K562 (cell line): Measurements from ENCODE around the gene CCDC183. TPM values are rescaled to one million over a fixed set of nuclear protein-coding genes. Genes with fewer than 3 reads are reported as not detected.
"Not testable (repeated sequence)": the region's sequence is repeated elsewhere in the genome, so short reads cannot be mapped to it uniquely, and the experiment has no call there.

ENCODE experiments used
- ATAC-seq: fragments of 200-7000 bp; cut with Tn5 transposase; 3 replicates; pipeline ENCODE4 v1.9.1; 2020; ENCODE audit warnings: moderate library complexity
- BruUV-seq: library from RNA; stranded (reverse); fragments of 400-500 nt; replicated peaks from 2 replicates; lab custom pipeline; 2021; lab: Mats Ljungman, UMichigan
- CTCF ChIA-PET: fragments of 300-600 bp; formaldehyde crosslinking; extraction: SDS; loops from one replicate; lab custom pipeline; 2021; ENCODE audit warnings: low intra/inter-chr PET ratio; lab: Yijun Ruan, JAX
- POLR2A ChIA-PET: fragments of 300-600, 350-650 bp; sonication (Branson Sonifier 250); formaldehyde crosslinking; extraction: SDS; loops from one replicate; lab custom pipeline; 2021; ENCODE audit warnings: antibody characterized with exemption, inconsistent platforms; lab: Yijun Ruan, JAX
- DNase-seq, 4 experiments: peaks; one replicate each; pipeline versions ENCODE4 v3.0.0 to v3.0.0-alpha.2; 2011 to 2018; ENCODE audit warnings: low spot score in 3 of 4, mixed read lengths in 3 of 4; ENCODE audit errors: extremely low read depth in 1 of 4
- FAIRE-seq: peaks from 2 replicates; lab custom pipeline; 2011; peaks lifted over from hg19 to GRCh38; lab: Jason Lieb, UNC
- H2AFZ ChIP-seq: 2 replicates; pipeline ENCODE4 v1.6.0; 2011; ENCODE audit warnings: low read depth, low read length, control low read depth, inconsistent platforms
- H3K27ac ChIP-seq: fragments of 200-600 bp; 3 replicates; pipeline ENCODE4 v1.8.0; 2011; ENCODE audit warnings: low read depth, mild to moderate bottlenecking, control low read depth, inconsistent platforms, low read length, moderate library complexity, mixed read lengths; ENCODE audit errors: extremely low read depth
- H3K27me3 ChIP-seq, 2 experiments: fragments of 300-600 bp in 1 of 2; 2 replicates in 1 of 2; 3 replicates in 1 of 2; pipeline versions ENCODE4 v1.6.0 to v1.8.0; 2011; ENCODE audit warnings: inconsistent platforms in 2 of 2, low read length in 2 of 2, mild to moderate bottlenecking in 1 of 2, mixed read lengths in 1 of 2, moderate library complexity in 1 of 2; ENCODE audit not compliant: control insufficient read depth in 2 of 2, insufficient read depth in 2 of 2
- H3K36me3 ChIP-seq: fragments of 300-600 bp; 3 replicates; pipeline ENCODE4 v1.8.0; 2011; ENCODE audit warnings: mild to moderate bottlenecking, low read length, inconsistent platforms; ENCODE audit not compliant: control insufficient read depth, insufficient read depth
- H3K4me1 ChIP-seq, 2 experiments: fragments of 200-600 bp in 1 of 2; replicated peaks in 1 of 2; 2 replicates in 1 of 2; 3 replicates in 1 of 2; pipeline versions ENCODE4 v1.5.1 to v1.8.0; 2011; ENCODE audit warnings: inconsistent platforms in 2 of 2, low read length in 2 of 2, mild to moderate bottlenecking in 1 of 2, mixed read lengths in 1 of 2, moderate library complexity in 1 of 2; ENCODE audit not compliant: control insufficient read depth in 2 of 2, insufficient read depth in 2 of 2
- H3K4me2 ChIP-seq: 2 replicates; pipeline ENCODE4 v1.6.1; 2011; ENCODE audit warnings: low read length, control low read depth, inconsistent platforms, mixed read lengths; ENCODE audit not compliant: insufficient read depth
- H3K4me3 ChIP-seq: fragments of 200-600 bp; sonication (generic), shearing (Covaris generic); 2 replicates; pipeline ENCODE4 v1.5.1; 2016; ENCODE audit warnings: control low read depth, inconsistent platforms
- H3K79me2 ChIP-seq: fragments of 200-600 bp; 3 replicates; pipeline ENCODE4 v1.8.0; 2011; ENCODE audit warnings: low read length, inconsistent platforms; ENCODE audit not compliant: control insufficient read depth, insufficient read depth
- H3K9ac ChIP-seq, 2 experiments: 2 replicates each; pipeline versions ENCODE4 v1.6.0 to v1.6.1; 2011; ENCODE audit warnings: low read depth in 2 of 2, low read length in 2 of 2, control low read depth in 1 of 2, inconsistent platforms in 1 of 2, mild to moderate bottlenecking in 1 of 2, mixed read lengths in 1 of 2; ENCODE audit not compliant: insufficient read depth in 1 of 2
- H3K9me1 ChIP-seq: one replicate; pipeline ENCODE4 v1.6.0; 2011; ENCODE audit warnings: inconsistent platforms, mild to moderate bottlenecking, low read length, moderate library complexity; ENCODE audit not compliant: control insufficient read depth, insufficient read depth
- H3K9me3 ChIP-seq: replicated peaks from 2 replicates; pipeline ENCODE4 v1.5.1; 2011; ENCODE audit warnings: low read depth, low read length, inconsistent platforms; ENCODE audit not compliant: control insufficient read depth, insufficient read depth
- H4K20me1 ChIP-seq: replicated peaks from 2 replicates; pipeline ENCODE4 v1.6.1; 2011; ENCODE audit warnings: low read length, inconsistent platforms, mixed read lengths; ENCODE audit not compliant: control insufficient read depth, insufficient read depth
- CTCF ChIP-seq, 3 experiments: IDR thresholded peaks in 2 of 3; conservative IDR thresholded peaks in 1 of 3; 2 replicates each; pipeline ENCODE4 v1.5.1; 2011 to 2012; ENCODE audit warnings: low read length in 3 of 3, mild to moderate bottlenecking in 3 of 3, control low read depth in 2 of 3, improper control_type of control experiment in 1 of 3, inconsistent platforms in 1 of 3, low read depth in 1 of 3, mixed read lengths in 1 of 3, moderate library complexity in 1 of 3; ENCODE audit not compliant: insufficient read depth in 2 of 3
- EGR1 ChIP-seq: fragments of 450-650 bp; conservative IDR thresholded peaks from 2 replicates; pipeline ENCODE4 v1.6.1; 2017; ENCODE audit warnings: mild to moderate bottlenecking
- MTA1 ChIP-seq: fragments of 450-650 bp; IDR thresholded peaks from 2 replicates; pipeline ENCODE4 v1.6.1; 2017; ENCODE audit warnings: borderline replicate concordance
- NRF1 ChIP-seq, 2 experiments: fragments of 450-650 bp; IDR thresholded peaks in 1 of 2; conservative IDR thresholded peaks in 1 of 2; 2 replicates each; pipeline ENCODE4 v1.6.1; 2014; ENCODE audit warnings: mild to moderate bottlenecking in 2 of 2
- RAD21 ChIP-seq, 2 experiments: fragments of 250-450 bp in 1 of 2; fragments of 450-650 bp in 1 of 2; sonication (Bioruptor Pico) in 1 of 2; formaldehyde crosslinking in 1 of 2; IDR thresholded peaks in 1 of 2; conservative IDR thresholded peaks in 1 of 2; 2 replicates each; pipeline versions ENCODE4 v1.4.0 to v1.8.0; 2020 to 2022; ENCODE audit warnings: mild to moderate bottlenecking in 2 of 2, moderate library complexity in 1 of 2
- SMARCA5 ChIP-seq: fragments of 450-650 bp; IDR thresholded peaks from 2 replicates; pipeline ENCODE4 v1.6.1; 2016
- TFAP4 ChIP-seq: sonication (generic); formaldehyde crosslinking; IDR thresholded peaks from 2 replicates; pipeline ENCODE4 v1.8.0; 2022; ENCODE audit warnings: missing genetic modification reagents, mild to moderate bottlenecking, moderate library complexity, borderline replicate concordance
- VEZF1 ChIP-seq: fragments of 200-800 bp; sonication (Bioruptor generic); IDR thresholded peaks from 2 replicates; pipeline ENCODE4 v1.6.1; 2017; ENCODE audit warnings: missing genetic modification characterization, missing compliant biosample characterization
- ZBTB17 ChIP-seq: fragments of 450-650 bp; formaldehyde crosslinking; IDR thresholded peaks from 2 replicates; pipeline ENCODE4 v1.4.0; 2020; ENCODE audit warnings: mild to moderate bottlenecking
- ZNF224 ChIP-seq: sonication (generic); formaldehyde crosslinking; IDR thresholded peaks from 2 replicates; pipeline ENCODE4 v1.8.0; 2022; ENCODE audit warnings: mild to moderate bottlenecking, missing genetic modification reagents
- ZNF263 ChIP-seq: sonication (generic); formaldehyde crosslinking; IDR thresholded peaks from 2 replicates; pipeline ENCODE4 v1.8.0; 2022; ENCODE audit warnings: mild to moderate bottlenecking, missing genetic modification reagents, borderline replicate concordance
- WGBS: fragments of 100-300 bp; shearing (Covaris generic); methylation state at CpG from one replicate; pipeline ENCODE4 v1.1.6; 2016; ENCODE audit warnings: low coverage, mixed read lengths; ENCODE audit not compliant: insufficient coverage; ENCODE audit errors: missing lambda C conversion rate; 5-methylcytosine and 5-hydroxymethylcytosine counted together
- in situ Hi-C: fragments of 300-500 bp; cut with MboI; formaldehyde crosslinking; loops from 4 replicates; pipeline ENCODE4 v1.15.0; 2018; ENCODE audit warnings: inconsistent platforms, mixed read lengths
- intact Hi-C: fragments of 100-400 bp; cut with micrococcal nuclease; formaldehyde crosslinking; loops from 2 replicates; pipeline ENCODE4 v1.14.2; 2022
- polyA plus RNA-seq, 8 experiments: library from polyadenylated mRNA; depleted of rRNA in 4 of 8; stranded (reverse) in 5 of 8; unstranded in 3 of 8; fragments of >200 nt; fragmentation: Nextera tagmentation in 2 of 8; fragmentation: Illumina TruSeq in 1 of 8; extraction: Ambion mirVana in 2 of 8; extraction: Trizol in 1 of 8; gene quantifications; 2 replicates each; pipeline versions ENCODE4 v1.2.1 to v1.2.3, GENCODE V29; 2011 to 2014; ENCODE audit warnings: inconsistent platforms in 1 of 8, missing spikeins in 1 of 8
- total RNA-seq, 7 experiments: library from RNA; depleted of rRNA in 6 of 7; stranded (reverse); fragments of >200 nt in 6 of 7; fragmentation: Illumina TruSeq in 2 of 7; extraction: Trizol in 2 of 7; gene quantifications; 2 replicates each; pipeline versions ENCODE4 v1.2.1 to v1.2.3, GENCODE V29; 2011 to 2021; ENCODE audit warnings: low replicate concordance in 1 of 7
- TF ChIP-seq, protein P1 (sequence below): fragments of 450-650 bp; IDR thresholded peaks from 2 replicates; pipeline ENCODE4 v1.6.1; 2018; ENCODE audit not compliant: partially characterized antibody

The CCDC183 gene
- total and polyA plus RNA-seq, 9 of the 15 experiments (the other 6 are each of a cell fraction or from before 2014, with no cell fraction given) = 0.21 to 0.60 (median 0.29) TPM; not detected in 4

GRCh38 chr9:136760834-136761544 lies 35.1 kb upstream of the CCDC183 start:
- ATAC-seq (peak; percentile 80), DNase-seq (peak; percentile 53 to 86 (median 56)), FAIRE-seq (peak; percentile 95)
- H3K79me2 ChIP-seq, H3K27me3 ChIP-seq, H3K4me3 ChIP-seq, intact Hi-C loops, H3K36me3 ChIP-seq, H3K27ac ChIP-seq, H3K9me3 ChIP-seq, H4K20me1 ChIP-seq, in situ Hi-C loops, BruUV-seq, H3K9me1 ChIP-seq: not testable (repeated sequence)
- H3K9ac ChIP-seq = peak overlapping the region in 1 of 2 experiments; percentile 64; a peak in 1 of 4 replicates
- ChIA-PET POLR2A (interaction anchor here (0.5 to 2.6 kb wide), 6 partner anchors 10 to 1208 kb away, joined by 3 to 11 read pairs (median 3); no protein-coding TSS in a partner anchor), CTCF (interaction anchor here (0.6 kb wide), 1 partner anchor 115 kb away, joined by 3 read pairs; no protein-coding TSS in a partner anchor)
- peak overlapping the region; percentile 60 for H2AFZ ChIP-seq
- peaks cover 8 to 78% of the 10 kb centered on the region in 2 experiments; a peak in 4 of 5 replicates for H3K4me1 ChIP-seq
- peak overlapping the region; percentile 2; the same call in 1 of the 2 replicates for H3K4me2 ChIP-seq
- 10% methylated on average over 20 of the region's 22 CpGs for WGBS
- TF ChIP-seq ZNF263 (CRISPR knock-in tag) (peak; percentile 75; the same call in 1 of the 2 replicates), RAD21 (CRISPR knock-in tag; conservative IDR thresholded peaks at IDR 0.05 in 1 of 2, IDR thresholded peaks at IDR 0.05 in 1 of 2) (peak; percentile 46 to 54), SMARCA5 (0 out of 2 replicates have a peak, but pooled peaks have one; percentile 15), ZBTB17 (CRISPR knock-in tag) (peak; percentile 46; the same call in 1 of the 2 replicates), VEZF1 (CRISPR knock-in tag) (peak; percentile 41), TFAP4 (CRISPR knock-in tag) (peak; percentile 36; the same call in 1 of the 2 replicates), ZNF224 (0 out of 2 replicates have a peak, but pooled peaks have one; percentile 16), MTA1 (peak; percentile 59; the same call in 1 of the 2 replicates), CTCF (IDR thresholded peaks at IDR 0.05 in 2 of 3, conservative IDR thresholded peaks at IDR 0.05 in 1 of 3; ENCODE audit: insufficient read depth in 2 of 3, low read depth in 1 of 3, low read length in 3 of 3) (peak; percentile 81 to 87 (median 84)), NRF1 (conservative IDR thresholded peaks at IDR 0.05 in 1 of 2, IDR thresholded peaks at IDR 0.05 in 1 of 2) (peak in 1 of 2 experiments; percentile 43; a peak in 2 of 4 replicates), EGR1 (peak; percentile 85)
- TF ChIP-seq, protein P1, sequence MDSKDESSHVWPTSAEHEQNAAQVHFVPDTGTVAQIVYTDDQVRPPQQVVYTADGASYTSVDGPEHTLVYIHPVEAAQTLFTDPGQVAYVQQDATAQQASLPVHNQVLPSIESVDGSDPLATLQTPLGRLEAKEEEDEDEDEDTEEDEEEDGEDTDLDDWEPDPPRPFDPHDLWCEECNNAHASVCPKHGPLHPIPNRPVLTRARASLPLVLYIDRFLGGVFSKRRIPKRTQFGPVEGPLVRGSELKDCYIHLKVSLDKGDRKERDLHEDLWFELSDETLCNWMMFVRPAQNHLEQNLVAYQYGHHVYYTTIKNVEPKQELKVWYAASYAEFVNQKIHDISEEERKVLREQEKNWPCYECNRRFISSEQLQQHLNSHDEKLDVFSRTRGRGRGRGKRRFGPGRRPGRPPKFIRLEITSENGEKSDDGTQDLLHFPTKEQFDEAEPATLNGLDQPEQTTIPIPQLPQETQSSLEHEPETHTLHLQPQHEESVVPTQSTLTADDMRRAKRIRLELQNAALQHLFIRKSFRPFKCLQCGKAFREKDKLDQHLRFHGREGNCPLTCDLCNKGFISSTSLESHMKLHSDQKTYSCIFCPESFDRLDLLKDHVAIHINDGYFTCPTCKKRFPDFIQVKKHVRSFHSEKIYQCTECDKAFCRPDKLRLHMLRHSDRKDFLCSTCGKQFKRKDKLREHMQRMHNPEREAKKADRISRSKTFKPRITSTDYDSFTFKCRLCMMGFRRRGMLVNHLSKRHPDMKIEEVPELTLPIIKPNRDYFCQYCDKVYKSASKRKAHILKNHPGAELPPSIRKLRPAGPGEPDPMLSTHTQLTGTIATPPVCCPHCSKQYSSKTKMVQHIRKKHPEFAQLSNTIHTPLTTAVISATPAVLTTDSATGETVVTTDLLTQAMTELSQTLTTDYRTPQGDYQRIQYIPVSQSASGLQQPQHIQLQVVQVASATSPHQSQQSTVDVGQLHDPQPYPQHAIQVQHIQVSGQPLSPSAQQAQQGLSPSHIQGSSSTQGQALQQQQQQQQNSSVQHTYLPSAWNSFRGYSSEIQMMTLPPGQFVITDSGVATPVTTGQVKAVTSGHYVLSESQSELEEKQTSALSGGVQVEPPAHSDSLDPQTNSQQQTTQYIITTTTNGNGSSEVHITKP = peak; percentile 34
